HTERT RPE-1 (cell line): ENCODE data around the gene USP24.
"Not testable (repeated sequence)": the region's sequence is repeated elsewhere in the genome, so short reads cannot be mapped to it uniquely, and the experiment has no call there.

ENCODE experiments used
- in situ Hi-C: fragments of 300-500 bp; cut with MboI; formaldehyde crosslinking; loops from 4 replicates; pipeline ENCODE4 v1.14.3; 2020; ENCODE audit warnings: low sequenced_read_pairs

The USP24 gene

DNA sequence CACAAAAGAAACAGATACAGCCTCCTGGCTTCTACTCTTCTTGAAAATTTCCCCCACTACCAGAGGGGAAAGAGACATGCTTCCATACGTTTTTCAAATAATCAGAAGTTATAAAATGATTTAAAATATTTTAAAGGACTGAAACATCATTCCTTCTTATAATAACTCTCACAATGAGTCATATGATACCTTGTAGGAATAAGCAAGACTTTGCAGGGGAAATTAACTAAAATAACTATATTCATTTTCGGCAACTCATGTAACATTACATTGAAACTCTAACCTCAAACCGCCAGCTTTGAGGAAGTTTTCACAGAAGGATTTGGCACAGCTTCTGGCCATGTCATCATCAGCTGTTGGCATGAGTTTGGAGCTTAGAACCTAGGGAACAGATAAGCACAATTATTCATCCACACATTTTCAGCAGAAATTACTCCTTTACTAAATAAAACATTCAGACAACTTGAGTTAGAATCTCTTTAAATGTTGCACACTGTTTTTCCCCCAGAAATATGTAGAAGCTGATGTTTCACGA lies 85.9 kb downstream of the USP24 start:
- in situ Hi-C loops, result no loop called here

- in situ Hi-C loops, result no loop called here
These were observed 86.7 kb downstream of the USP24 start for GRCh38 chr1:55128418-55128995.

GRCh38 chr1:55127827-55128343 lies 87.3 kb downstream of the USP24 start:
- in situ Hi-C loops, result no loop called here

- in situ Hi-C loops, result no loop called here
These were observed 90.7 kb downstream of the USP24 start for GRCh38 chr1:55124470-55124869.

- in situ Hi-C loops, result no loop called here
These were observed 94.6 kb downstream of the USP24 start for GRCh38 chr1:55120538-55120937.

DNA sequence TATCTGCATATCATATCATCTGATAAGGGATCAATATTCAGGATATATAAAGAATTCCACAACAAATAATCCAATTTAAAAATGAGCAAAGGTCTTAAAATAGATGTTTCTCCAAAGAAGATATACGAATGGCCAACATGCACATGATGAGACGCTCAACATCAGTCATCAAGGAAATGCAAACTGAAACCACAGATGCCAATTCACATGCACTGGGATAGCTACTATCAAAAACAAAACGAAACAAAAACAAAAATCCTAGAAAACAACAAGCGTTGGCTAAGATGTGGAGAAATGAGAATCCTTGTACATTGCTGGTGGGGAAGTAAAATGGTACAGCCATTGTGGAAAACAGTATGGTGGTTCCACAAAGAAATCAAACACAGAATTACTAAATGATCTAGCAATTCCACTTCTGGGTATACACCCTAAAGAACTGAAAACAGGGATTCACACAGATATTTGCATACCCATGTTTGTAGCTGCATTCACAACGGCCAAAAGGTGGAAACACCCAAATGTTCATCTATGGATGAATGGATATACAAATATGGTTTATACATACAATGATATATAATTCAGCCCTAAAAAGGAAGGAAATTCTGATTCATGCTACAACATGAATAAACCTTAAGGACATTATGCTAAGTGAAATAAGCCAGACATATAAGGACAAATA lies 96.4 kb downstream of the USP24 start:
- in situ Hi-C loops, result no loop called here

DNA sequence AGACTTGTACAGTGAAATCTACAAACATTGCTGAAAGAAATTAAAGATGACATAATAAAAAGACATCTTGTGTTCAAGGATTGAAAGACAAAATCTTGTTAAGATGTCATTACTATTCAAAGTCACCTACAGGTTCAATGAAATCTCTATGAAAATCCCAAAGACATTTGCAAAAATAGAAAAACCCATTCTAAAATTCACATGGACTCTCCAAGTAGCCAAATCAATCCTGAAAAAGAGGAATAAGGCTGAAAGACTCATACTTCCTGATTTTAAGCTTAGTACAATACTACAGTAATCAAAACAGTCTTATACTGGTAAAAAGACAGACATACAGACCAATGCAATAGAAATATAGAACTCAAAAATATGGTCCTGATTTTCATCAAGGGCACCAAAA lies 97.2 kb downstream of the USP24 start:
- in situ Hi-C loops, result no loop called here

- in situ Hi-C loops, result not testable (repeated sequence)
These were observed 106.2 kb downstream of the USP24 start for GRCh38 chr1:55109005-55109404.

GRCh38 chr1:55107101-55107500 lies 108.1 kb downstream of the USP24 start:
- in situ Hi-C loops, result no loop called here

DNA sequence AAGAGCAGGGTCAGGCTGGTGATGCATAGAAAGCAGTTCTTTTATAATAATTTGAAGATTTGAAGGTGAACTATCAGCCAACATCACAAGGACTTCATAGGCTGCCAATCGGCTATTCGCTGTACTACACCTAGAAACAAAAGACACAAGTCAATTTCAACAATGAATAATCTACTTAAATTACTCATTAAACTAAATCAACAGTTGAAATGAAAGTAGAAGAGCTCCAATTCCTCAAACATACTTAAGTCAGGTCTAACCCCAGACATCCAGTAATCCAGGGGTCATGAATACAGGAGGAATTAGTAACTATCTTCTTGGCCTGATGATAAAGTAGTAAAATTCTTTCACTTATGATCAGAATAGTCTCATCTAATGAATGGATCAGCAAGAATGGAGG lies 111.3 kb downstream of the USP24 start:
- in situ Hi-C loops, result no loop called here

DNA sequence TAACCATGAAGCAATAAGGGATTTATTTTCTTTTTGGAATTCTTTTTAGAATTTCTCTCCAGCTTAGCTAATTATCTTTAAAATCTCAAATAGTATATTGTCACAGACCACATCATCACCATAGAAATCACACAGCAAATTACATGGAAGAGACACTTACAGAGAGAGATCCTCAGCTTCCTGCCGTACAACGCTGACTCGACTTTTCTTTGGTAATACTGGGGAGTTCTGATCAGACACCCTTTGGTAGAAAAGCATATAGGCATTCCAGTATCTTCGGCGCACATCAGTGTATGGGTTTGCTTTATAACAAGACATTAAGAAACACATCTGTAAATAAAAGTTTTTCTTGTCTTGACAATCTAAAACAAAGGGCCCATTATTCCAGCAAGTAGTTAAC lies 120.1 kb downstream of the USP24 start:
- in situ Hi-C loops, result no loop called here

DNA sequence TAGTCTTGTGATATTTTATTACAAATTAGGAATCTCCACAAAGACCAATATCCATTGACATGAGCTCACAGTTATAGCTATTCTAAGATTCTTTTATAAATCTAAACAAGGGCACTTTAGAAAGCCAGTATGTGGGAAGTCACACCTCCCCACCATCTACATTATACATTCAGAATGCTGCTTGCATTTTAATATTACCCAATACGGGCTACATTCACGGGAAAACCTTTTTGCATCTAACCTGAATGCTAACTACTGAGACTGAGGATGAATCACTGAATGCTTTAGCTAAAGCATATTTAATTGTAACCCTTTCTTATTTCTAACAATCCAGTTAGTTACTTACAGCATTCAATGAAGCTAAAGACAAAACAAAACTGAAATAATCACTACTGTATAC lies 122.7 kb downstream of the USP24 start:
- in situ Hi-C loops, result no loop called here

DNA sequence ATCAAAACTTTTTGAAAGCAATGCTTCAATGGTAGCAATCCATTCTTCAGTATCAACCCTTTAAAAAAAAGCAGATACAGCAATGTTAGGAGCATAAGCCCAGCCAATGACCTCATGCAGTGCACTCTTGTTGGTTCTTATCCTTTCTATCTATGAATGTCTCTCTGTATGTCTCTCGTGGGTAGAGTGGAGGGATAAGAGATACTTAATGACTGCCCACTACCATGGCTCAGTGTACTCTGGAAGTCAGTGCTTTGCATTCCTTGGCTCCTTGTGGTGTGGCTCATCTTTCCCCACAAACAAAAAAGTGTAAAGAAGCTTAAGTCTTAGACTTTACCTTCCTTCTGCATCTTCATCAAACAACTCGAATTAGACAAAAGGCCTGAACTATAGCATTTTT lies 125.5 kb downstream of the USP24 start:
- in situ Hi-C loops, result no loop called here

GRCh38 chr1:55088413-55088812 lies 126.8 kb downstream of the USP24 start:
- in situ Hi-C loops, result no loop called here

DNA sequence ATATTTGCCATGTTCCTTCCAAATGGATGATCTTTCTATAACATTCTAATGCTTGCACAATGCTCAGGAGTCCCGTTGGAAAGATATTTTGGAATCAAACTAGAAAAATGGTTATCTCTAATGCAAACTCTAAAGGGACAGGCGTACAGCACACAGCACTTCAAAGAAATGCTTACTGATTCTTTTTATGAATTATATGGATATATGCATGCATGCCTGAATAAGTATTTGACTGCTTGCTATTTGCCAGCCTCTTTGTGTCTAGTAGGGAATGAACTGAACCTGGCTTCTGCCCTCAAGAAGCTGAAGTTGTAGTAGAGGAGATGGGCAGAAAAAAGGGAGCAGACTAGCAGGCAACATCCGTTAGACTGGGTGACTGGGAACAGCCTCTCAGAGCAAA lies 127.7 kb downstream of the USP24 start:
- in situ Hi-C loops, result no loop called here

GRCh38 chr1:55084257-55084656 lies 130.9 kb downstream of the USP24 start:
- in situ Hi-C loops, result no loop called here

DNA sequence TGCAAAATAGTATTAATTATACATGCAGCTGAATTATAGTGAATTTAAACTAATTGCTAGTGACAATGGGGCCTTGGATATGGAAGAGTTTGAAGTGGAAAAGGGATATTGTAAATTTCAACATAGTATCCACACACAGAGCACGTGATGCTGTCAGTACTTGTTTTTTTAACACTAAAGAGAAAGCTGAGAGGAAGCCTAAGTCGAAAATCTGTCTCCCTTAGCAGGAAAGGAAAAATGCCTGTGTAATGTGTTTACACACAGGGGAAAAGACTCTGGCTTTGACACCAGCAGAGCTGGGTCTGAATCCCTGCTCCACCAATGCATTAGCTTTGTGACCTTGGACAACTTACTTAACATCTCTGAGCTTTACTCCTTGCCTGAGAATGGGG lies 133.3 kb downstream of the USP24 start:
- in situ Hi-C loops, result no loop called here

DNA sequence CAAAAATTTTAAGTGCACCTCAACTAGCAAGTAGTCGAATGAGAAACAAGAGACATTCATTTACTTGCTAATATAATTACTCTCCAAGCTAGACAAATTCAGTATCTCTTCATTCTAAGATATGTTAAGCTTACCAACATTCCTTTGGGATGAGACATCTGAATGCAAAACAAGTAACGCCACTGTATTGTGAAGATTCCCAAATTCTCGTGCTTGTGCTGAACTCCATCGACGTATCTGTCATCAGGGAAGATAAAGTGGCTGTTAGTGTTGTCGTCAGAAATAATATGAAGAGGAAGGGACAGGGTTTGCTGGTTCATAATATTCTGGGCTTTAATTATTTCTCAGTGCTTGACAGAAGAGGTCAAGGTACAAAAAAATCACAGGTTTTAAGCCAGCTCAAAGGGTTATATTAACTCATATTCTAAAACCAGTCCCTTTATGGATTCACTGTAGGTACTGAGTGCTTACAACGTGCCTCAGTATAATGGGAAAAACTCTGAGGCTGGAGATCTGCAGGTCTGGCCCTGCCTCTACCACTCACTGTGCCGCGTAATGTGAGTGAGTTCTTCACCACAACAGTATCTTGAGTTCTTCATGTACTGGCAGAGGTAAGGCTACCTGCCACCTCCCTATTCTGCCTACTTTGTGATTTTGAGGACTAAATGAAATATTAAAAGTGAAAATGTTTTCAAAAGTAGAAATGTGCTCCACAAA lies 133.8 kb downstream of the USP24 start:
- in situ Hi-C loops, result no loop called here

- in situ Hi-C loops, result no loop called here
These were observed 135.5 kb downstream of the USP24 start for GRCh38 chr1:55079651-55080050.

GRCh38 chr1:55078470-55078869 lies 136.7 kb downstream of the USP24 start:
- in situ Hi-C loops, result no loop called here

- in situ Hi-C loops, result no loop called here
These were observed 138.8 kb downstream of the USP24 start for GRCh38 chr1:55076356-55076755.

DNA sequence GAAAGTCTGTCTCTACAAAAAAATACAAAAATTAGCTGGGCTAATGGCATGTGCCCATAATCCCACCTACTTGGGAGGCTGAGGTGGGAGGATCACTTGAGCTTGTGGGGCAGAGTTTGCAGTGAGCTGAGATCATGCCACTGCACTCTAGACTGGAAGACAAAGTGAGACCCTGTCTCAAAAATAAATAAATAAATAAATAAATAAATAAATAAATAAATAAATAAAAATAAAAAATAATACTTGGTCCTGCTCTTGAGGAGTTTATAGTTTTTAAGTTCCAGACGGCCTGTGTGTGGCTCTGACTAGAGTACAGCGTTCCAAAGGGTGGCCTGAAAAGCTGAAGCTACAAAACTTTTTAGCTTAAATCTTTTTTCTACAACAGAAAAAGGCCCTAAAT lies 140.7 kb downstream of the USP24 start:
- in situ Hi-C loops, result no loop called here
